OCI-LY7 (cell line): ENCODE data around the gene KIRREL3. TPM values are rescaled to one million over a fixed set of nuclear protein-coding genes. Genes with fewer than 3 reads are reported as not detected.

Experiments used
- BruUV-seq: library from RNA; stranded (reverse); fragments of 400-500 nt; replicated peaks from 2 replicates; lab custom pipeline; 2021; lab: Mats Ljungman, UMichigan
- CTCF ChIA-PET: fragments of 300-600 bp; sonication (Branson Sonifier 250); formaldehyde crosslinking; loops from one replicate; lab custom pipeline; 2022; ENCODE audit warnings: antibody characterized with exemption; ENCODE audit not compliant: unreplicated experiment; lab: Charles Lee
- POLR2A ChIA-PET: fragments of 300-600 bp; sonication (Branson Sonifier 250); formaldehyde crosslinking; loops from one replicate; lab custom pipeline; 2022; ENCODE audit warnings: antibody characterized with exemption; lab: Charles Lee
- DNase-seq: peaks from one replicate; pipeline ENCODE4 v3.0.0-alpha.2; 2015; ENCODE audit warnings: low spot score
- H2AFZ ChIP-seq: fragments of 200-600 bp; sonication (generic), shearing (Covaris generic); 2 replicates; pipeline ENCODE4 v1.6.1; 2014; ENCODE audit warnings: mild to moderate bottlenecking, antibody characterized with exemption, low read length, moderate library complexity
- H3K27ac ChIP-seq: fragments of 200-600 bp; sonication (generic); 2 replicates; pipeline ENCODE4 v1.5.1; 2014; ENCODE audit warnings: mixed run types, low read depth, mild to moderate bottlenecking, moderate library complexity, low read length, inconsistent platforms; ENCODE audit not compliant: poor library complexity, severe bottlenecking
- H3K36me3 ChIP-seq: fragments of 200-600 bp; sonication (generic); 2 replicates; pipeline ENCODE4 v1.6.1; 2014; ENCODE audit warnings: mild to moderate bottlenecking, antibody characterized with exemption, low read length, moderate library complexity, mixed read lengths; ENCODE audit not compliant: insufficient read depth
- H3K4me1 ChIP-seq: fragments of 200-600 bp; sonication (generic); 2 replicates; pipeline ENCODE4 v1.5.1; 2014; ENCODE audit warnings: mild to moderate bottlenecking, low read length; ENCODE audit not compliant: insufficient read depth, poor library complexity, severe bottlenecking
- H3K4me2 ChIP-seq: fragments of 200-600 bp; sonication (generic); 2 replicates; pipeline ENCODE4 v1.6.1; 2014; ENCODE audit warnings: mild to moderate bottlenecking, low read length
- H3K4me3 ChIP-seq: fragments of 200-600 bp; sonication (generic); 2 replicates; pipeline ENCODE4 v1.5.1; 2014; ENCODE audit warnings: mild to moderate bottlenecking, low read depth, low read length; ENCODE audit not compliant: poor library complexity, severe bottlenecking
- H3K79me2 ChIP-seq: fragments of 200-600 bp; sonication (generic); 2 replicates; pipeline ENCODE4 v1.6.1; 2016; ENCODE audit warnings: low read depth, mild to moderate bottlenecking, low read length, moderate library complexity, mixed read lengths; ENCODE audit not compliant: insufficient read depth
- H3K9me2 ChIP-seq: fragments of 200-600 bp; sonication (generic); 2 replicates; pipeline ENCODE4 v1.6.1; 2016; ENCODE audit warnings: mild to moderate bottlenecking, low read length, mixed read lengths; ENCODE audit not compliant: insufficient read depth
- H3K9me3 ChIP-seq: fragments of 200-600 bp; sonication (generic); 2 replicates; pipeline ENCODE4 v1.6.1; 2014; ENCODE audit warnings: mild to moderate bottlenecking, mixed run types, low read length, mixed read lengths
- H4K20me1 ChIP-seq: fragments of 200-600 bp; sonication (generic); 2 replicates; pipeline ENCODE4 v1.6.1; 2014; ENCODE audit warnings: mild to moderate bottlenecking, antibody characterized with exemption, low read length, moderate library complexity, mixed read lengths; ENCODE audit not compliant: insufficient read depth
- CTCF ChIP-seq: fragments of 200-600 bp; sonication (generic); conservative IDR thresholded peaks from 2 replicates; pipeline ENCODE4 v1.5.1; 2014; ENCODE audit warnings: mild to moderate bottlenecking, antibody characterized with exemption, low read length, moderate library complexity, mixed read lengths
- EZH2phosphoT487 ChIP-seq: fragments of 200-600 bp; sonication (generic); IDR thresholded peaks from 2 replicates; pipeline ENCODE4 v1.6.1; 2018; ENCODE audit warnings: low read depth, borderline replicate concordance, mild to moderate bottlenecking, mixed run types, antibody characterized with exemption, low read length, moderate library complexity, mixed read lengths
- intact Hi-C: fragments of 100-400 bp; cut with micrococcal nuclease; formaldehyde crosslinking; loops from one replicate; pipeline ENCODE4 v1.10.0; 2022; ENCODE audit not compliant: unreplicated experiment
- total RNA-seq, 2 experiments: library from RNA; depleted of rRNA in 1 of 2; stranded (reverse); fragments of >200 nt in 1 of 2; shearing (Covaris generic) in 1 of 2; gene quantifications; 2 replicates each; pipeline ENCODE4 v1.2.3, GENCODE V29; 2014 to 2022

Gene KIRREL3
- total RNA-seq, 2 experiments from 2014 or later, result not detected

GRCh38 chr11:126718276-126718675 is 282.3 kb downstream of the KIRREL3 start:
- no peak for DNase-seq
- Histone ChIP-seq H3K4me3 (no peak overlapping the region), H3K36me3 (no peaks in the 10 kb centered on the region), H3K4me1 (no peaks in the 10 kb centered on the region), H3K27ac (no peak overlapping the region), H2AFZ (no peak overlapping the region), H3K9me2 (no peaks in the 10 kb centered on the region), H4K20me1 (no peaks in the 10 kb centered on the region), H3K79me2 (no peaks in the 10 kb centered on the region), H3K4me2 (no peak overlapping the region), H3K9me3 (no peaks in the 10 kb centered on the region)
- CTCF ChIA-PET, result no interaction called here
- intact Hi-C loops, result no loop called here
- no TSS peak for BruUV-seq
- POLR2A ChIA-PET, result interaction anchor here (0.5 kb wide), 1 partner anchor 177 kb away, joined by 5 read pairs; no protein-coding TSS in a partner anchor
- TF ChIP-seq CTCF (no peak), EZH2phosphoT487 (no peak)

GRCh38 chr11:126716456-126717083 is 284.0 kb downstream of the KIRREL3 start:
- no peaks in the 10 kb centered on the region for H3K9me3 ChIP-seq
- no peaks in the 10 kb centered on the region for H3K36me3 ChIP-seq
- POLR2A ChIA-PET, result interaction anchor here (0.6 to 0.7 kb wide), 2 partner anchors 252 to 1790 kb away, joined by 3 read pairs; no protein-coding TSS in a partner anchor
- H3K4me1 ChIP-seq, result no peaks in the 10 kb centered on the region
- no peak overlapping the region for H3K4me3 ChIP-seq
- H3K4me2 ChIP-seq, result no peak overlapping the region
- no peak overlapping the region for H2AFZ ChIP-seq
- no peaks in the 10 kb centered on the region for H3K9me2 ChIP-seq
- peak; percentile 43 for DNase-seq
- no peaks in the 10 kb centered on the region for H4K20me1 ChIP-seq
- CTCF ChIA-PET, result interaction anchor here (0.6 kb wide), 1 partner anchor 9 kb away, joined by 3 read pairs; no protein-coding TSS in a partner anchor
- H3K27ac ChIP-seq, result no peak overlapping the region
- no peaks in the 10 kb centered on the region for H3K79me2 ChIP-seq
- intact Hi-C loops, result loop anchor here (1.0 kb wide), 1 partner anchor 274 kb away; no protein-coding TSS in a partner anchor
- BruUV-seq, result no TSS peak
- TF ChIP-seq EZH2phosphoT487 (no peak), CTCF (peak; percentile 81)

DNA sequence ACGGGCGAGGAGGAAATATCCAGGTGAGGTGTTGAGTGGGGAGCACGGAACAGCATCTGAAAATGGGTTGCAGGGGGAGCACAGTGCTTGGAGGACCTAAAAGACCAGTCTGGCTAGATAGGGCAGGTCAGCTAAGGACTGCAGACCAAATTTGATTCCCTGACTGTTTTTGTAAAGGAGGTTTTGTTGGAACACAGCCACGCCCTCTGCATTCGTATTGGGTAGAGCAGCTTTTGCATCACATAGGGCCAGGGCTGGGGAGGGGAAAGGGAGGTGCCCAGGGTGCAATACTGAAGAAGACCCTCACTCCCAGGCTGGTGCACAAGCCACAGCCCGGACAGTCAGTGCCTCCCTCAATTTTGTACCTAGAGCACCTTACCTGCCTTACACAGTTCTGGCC is 286.8 kb downstream of the KIRREL3 start:
- no peak overlapping the region for H3K4me3 ChIP-seq
- H3K36me3 ChIP-seq, result no peaks in the 10 kb centered on the region
- ChIA-PET CTCF (no interaction called here), POLR2A (no interaction called here)
- no TSS peak for BruUV-seq
- no peak overlapping the region for H3K4me2 ChIP-seq
- no peak for DNase-seq
- H2AFZ ChIP-seq, result no peak overlapping the region
- no peaks in the 10 kb centered on the region for H3K79me2 ChIP-seq
- H3K27ac ChIP-seq, result no peak overlapping the region
- TF ChIP-seq CTCF (no peak), EZH2phosphoT487 (no peak)
- intact Hi-C loops, result no loop called here
- no peaks in the 10 kb centered on the region for H3K9me2 ChIP-seq
- H4K20me1 ChIP-seq, result no peaks in the 10 kb centered on the region
- no peaks in the 10 kb centered on the region for H3K4me1 ChIP-seq
- no peaks in the 10 kb centered on the region for H3K9me3 ChIP-seq
